A204.1 (cell line): ENCODE data around the gene VAV3.
"Not testable (repeated sequence)": the region's sequence is repeated elsewhere in the genome, so short reads cannot be mapped to it uniquely, and the experiment has no call there.

Experiments used
- FAIRE-seq: peaks from 2 replicates; lab custom pipeline; 2012; peaks lifted over from hg19 to GRCh38; lab: Jason Lieb, UNC

The VAV3 gene

DNA sequence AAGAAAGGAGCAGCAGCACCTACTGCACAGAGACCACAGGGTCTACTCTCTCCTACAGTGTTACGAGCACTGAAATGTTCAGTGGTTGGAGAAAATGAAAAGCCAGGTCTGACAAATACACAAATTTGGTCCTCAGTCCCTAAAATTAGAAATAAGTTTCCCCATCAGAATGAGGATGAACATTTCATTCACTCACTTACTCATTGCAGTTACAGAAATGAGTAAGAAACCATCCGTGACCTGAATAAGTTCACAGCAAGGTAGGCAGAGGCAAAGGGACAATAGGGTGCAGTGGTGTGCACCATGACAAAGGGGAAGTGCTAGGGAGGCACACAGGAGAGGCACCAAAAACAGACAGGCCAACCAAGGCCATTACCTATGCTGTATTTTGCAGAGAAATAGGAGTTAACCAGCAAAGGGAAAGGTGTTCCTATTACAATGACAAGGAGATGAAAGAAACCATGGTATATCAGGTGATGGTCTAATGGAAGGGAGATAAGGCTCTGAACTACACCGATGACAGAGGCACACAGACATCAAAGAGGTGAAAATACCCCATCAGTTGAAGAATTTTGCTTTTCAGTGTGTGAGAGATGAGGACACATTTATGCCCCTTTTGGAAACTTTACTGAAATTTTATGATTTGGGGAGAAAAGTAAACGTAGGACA, 29.4 kb downstream of the VAV3 start:
- FAIRE-seq: no peak

- no peak for FAIRE-seq
These were observed 30.4 kb downstream of the VAV3 start for GRCh38 chr1:107934578-107934977.

DNA sequence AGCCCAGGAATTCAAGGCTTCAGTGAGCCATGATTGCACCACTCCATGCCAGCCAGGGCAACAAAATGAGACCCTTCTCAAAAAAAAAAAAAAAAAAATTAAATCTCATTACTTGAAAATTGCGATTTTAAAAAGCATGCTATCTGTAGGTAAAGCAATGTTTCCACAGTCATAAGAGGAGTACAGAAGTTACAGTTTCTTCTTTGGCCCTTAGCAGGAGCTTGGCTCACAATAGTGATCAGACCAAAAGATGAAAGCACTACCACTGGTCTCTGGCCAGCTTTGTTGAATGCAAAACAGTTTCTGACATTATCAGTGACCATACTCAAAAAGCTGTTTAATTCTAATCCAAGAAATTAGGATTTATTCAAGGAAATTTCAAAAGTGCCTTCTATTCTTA, 31.2 kb downstream of the VAV3 start:
- FAIRE-seq: no peak

DNA sequence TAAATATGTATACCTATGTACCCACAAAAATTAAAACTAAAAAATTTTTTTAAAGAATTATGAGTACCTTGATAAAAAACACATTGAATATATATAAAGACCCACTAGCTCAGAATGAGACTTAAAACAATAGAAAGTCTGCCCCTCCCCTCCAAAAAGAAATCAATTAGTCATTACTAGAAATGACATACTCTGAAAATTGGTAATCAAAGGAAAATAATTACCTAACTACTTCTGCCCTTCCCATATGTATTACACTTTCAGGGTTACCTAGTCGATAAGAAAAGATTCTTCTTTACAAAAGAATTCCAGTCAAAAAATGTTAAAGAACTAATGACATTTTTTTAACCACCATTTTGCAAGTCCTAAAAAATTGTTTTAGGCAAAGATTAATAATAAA, 34.7 kb downstream of the VAV3 start:
- FAIRE-seq: no peak

DNA sequence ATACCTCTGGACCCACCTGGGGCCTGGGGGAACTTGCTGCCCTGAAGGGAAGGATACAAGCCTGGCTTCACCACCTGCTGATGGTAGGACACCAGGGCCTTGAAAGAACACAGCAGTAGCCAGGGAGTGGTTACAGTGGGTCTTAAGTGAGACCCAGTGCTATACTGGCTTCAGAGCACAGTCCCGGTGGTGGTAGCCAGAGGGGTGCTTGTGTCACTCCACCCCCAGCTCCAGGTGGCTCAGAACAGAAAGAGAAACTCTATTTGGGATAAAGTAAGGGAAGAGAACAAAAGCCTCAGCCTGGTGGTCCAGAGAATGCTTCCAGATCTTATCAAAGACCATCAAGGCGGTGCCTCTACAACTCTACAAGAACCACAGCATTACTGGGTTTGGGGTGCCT, 37.2 kb downstream of the VAV3 start:
- no peak for FAIRE-seq

GRCh38 chr1:107926436-107927080, 38.4 kb downstream of the VAV3 start:
- no peak for FAIRE-seq

GRCh38 chr1:107925565-107925964, 39.4 kb downstream of the VAV3 start:
- FAIRE-seq: no peak

DNA sequence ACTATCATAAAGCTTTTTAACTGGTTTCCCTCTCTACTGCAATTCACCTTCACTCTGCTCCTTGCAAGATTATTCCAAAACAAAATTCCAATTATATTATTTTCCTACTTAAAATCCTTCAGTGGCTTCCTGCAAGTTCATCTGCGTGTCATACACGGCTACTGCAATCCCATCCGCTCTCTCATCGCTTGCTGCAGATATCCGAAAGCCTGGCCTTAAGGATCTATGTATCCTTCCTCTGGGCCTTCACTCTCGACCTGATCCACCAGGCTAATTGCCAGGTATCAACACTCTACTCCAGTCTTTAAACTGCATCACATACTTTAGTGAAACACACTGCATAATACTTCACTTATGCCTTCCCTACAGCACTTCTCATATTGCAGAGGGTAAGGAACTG, 44.0 kb downstream of the VAV3 start:
- no peak for FAIRE-seq

- FAIRE-seq: no peak
These were observed 44.4 kb downstream of the VAV3 start for GRCh38 chr1:107920561-107920960.

- FAIRE-seq: no peak
These were observed 45.0 kb downstream of the VAV3 start for GRCh38 chr1:107919953-107920352.

GRCh38 chr1:107914119-107914765, 50.7 kb downstream of the VAV3 start:
- no peak for FAIRE-seq

GRCh38 chr1:107912656-107913055, 52.3 kb downstream of the VAV3 start:
- FAIRE-seq: no peak

DNA sequence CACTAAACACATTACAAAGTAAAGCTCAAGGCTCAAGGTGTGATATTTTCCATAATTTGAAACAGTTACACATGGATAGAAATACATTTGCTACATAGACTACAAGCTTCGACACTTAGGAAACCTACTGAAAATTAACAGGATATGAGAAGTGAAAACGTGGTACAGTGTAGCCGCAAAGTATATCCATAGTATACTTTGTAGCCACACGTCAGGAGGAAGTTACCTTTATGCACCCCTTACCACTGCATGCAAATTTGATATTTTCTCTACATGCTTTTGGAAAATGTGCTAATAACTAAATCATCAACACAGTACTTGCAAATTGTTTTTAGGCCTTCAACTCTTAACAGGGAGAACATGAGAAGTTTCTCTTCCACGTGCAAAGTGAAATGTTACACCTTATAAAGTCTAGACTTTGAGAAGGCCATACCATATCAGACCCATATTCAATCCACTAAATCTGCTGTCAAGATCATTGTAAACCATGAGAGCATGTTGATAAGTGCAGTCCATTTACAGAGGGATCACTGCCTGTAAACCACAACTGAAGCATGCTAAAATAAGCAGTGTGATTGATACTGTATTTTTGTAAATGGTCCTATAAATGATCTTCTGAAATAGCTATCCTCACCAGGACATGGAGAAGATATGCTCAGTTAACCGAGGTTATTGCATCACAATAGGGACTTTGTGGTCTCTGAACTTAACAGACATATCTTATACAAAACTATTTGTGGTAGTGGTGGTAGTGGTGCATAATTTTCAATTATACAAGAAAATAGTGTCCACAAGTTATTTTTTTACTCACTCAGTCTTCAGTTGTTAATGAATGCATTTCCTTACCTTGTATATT, 64.7 kb downstream of the VAV3 start:
- no peak for FAIRE-seq

- no peak for FAIRE-seq
These were observed 65.3 kb downstream of the VAV3 start for GRCh38 chr1:107899655-107900054.

DNA sequence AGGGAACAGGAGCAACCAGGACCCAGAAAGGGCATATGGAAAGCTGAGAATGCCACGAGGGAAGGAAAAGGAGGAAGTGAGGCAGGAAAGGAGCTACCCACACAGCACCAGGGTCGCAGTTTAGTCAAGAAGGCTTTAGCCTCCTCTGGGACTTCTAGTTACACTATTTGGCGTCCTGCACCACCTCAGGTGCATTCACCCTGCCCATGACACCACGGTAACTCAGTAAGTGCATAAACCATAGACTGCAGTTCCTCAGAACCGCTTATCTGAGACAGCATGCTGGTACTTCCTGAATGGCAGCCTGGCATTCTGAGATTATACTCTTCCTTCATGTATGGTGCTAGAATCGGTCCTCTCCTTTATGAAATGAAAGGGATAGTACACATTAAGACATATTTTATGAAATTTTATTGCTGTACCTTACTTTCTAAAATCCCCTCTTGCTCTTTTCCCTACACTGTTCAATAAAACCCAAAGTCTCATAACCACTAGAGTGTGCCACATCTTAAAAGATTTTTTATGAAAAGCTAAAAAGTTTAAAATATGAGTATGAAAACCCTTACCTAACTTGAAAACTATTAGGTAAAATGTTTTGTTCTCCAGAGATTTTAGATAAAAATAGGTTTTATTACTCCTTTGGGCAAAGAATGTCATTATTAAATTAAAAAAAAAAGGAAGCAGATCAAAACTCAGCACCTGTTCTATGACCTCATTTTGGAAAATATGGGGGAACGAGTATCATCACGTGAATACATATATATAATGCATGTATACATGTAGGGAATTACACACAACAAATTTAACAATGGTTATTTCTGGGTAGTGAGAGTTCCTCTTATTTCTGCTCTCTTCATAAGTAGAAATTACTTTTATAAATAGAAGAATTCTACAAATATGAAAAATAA, 67.3 kb downstream of the VAV3 start:
- no peak for FAIRE-seq

GRCh38 chr1:107896936-107897335, 68.0 kb downstream of the VAV3 start:
- no peak for FAIRE-seq

GRCh38 chr1:107896401-107896800, 68.6 kb downstream of the VAV3 start:
- FAIRE-seq: no peak

DNA sequence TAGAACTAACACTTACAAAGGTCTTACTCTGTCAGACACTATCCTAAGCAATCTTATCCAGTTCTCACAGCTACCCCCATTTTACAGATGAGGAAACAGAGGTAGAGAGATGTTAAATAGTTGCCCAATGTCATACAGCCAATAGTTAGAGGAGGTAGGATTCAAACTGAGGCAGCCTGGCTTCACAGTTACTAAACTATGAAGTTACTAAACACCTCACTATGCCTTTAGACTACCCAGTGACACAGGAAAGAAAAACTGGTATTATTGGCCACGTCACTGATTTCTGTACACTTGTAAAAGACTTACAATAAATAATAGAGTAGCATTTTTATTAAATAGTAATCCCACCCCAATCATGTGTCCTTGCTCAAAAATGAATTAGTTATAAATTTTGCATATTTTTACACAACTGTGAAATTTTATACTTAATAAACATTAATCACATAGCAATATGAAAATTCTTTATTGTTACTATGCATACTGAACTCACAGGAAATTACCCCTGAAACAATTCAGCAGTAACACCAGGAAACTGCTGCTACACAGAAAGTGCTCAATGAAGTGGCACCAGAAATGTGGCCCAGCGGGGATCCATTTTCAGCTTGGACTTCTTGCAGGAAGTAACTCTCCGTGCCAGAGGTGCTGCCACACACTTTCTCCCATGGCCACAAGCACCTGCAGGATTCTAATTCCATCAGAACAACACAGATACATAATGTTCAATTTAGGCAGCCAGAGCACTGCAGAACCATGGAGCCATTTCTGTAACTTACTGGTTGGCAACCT, 69.4 kb downstream of the VAV3 start:
- no peak for FAIRE-seq

DNA sequence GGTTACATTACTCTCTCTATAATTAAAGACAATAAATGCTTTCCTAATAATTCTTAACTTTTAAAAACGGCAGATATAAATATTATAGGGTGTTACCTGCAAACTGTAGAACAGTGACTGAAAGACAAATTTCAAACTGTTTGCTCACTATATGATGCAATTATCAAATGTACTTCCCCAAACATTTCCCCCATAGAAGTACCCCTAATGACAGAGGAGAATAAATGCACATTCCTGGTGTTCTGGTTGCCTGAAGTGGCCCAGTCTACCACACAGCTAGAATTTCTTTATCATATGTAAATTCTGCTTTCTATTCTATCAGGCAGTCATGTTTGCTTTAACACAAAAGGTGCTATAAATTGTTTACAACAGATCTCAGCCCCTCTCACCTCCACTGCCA, 70.4 kb downstream of the VAV3 start:
- FAIRE-seq: no peak

DNA sequence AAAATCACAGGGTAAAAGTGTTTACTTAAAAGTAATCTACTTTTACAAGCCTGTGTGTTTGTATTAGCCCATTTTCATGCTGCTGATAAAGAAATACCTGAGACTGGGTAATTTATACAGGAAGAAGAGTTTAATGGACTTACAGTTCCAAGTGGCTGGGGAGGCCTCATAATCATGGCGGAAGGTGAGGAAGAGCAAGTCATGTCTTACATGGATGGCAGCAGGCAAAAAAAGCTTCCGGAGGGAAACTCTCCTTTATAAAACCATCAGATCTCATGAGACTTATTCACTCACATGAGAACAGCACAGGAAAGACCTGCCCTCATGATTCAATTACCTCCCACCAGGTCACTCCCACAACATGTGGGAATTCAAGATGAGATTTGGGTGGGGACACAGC, 71.6 kb downstream of the VAV3 start:
- not testable (repeated sequence) for FAIRE-seq

DNA sequence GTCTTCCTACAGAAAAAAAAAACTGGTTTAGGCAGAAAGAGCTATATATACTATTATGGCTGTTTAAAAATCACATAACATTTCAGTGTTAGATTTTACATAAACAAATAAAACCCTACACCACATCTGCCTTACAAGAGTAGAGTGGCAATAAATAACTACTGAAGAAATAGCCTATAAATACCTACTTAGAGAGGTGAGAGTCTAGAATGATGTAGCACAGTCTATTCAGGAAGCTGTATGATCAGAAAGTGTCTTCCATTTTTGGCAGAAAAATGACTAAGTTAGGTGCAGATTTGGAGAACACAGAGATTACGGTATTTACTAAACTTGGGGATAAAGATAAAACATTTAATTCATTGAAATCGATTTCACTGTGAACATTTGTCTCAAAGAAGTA, 75.5 kb downstream of the VAV3 start:
- no peak for FAIRE-seq
